H1 (cell line): Measurements from ENCODE around the gene CRISPLD2. TPM values are rescaled to one million over a fixed set of nuclear protein-coding genes. Genes with fewer than 3 reads are reported as not detected.

Experiments used
- CTCF ChIA-PET: fragments of 300-600 bp; sonication (Branson Sonifier 250); formaldehyde crosslinking; loops from one replicate; lab custom pipeline; 2021; ENCODE audit not compliant: partially characterized antibody; lab: Charles Lee
- POLR2A ChIA-PET: fragments of 300-600 bp; sonication (Branson Sonifier 250); formaldehyde crosslinking; loops from one replicate; lab custom pipeline; 2021; ENCODE audit warnings: inconsistent platforms; ENCODE audit not compliant: partially characterized antibody; lab: Charles Lee
- DNase-seq, 2 experiments: peaks; one replicate each; pipeline versions ENCODE4 v3.0.0 to v3.0.0-alpha.2; 2010 to 2022; ENCODE audit warnings: low spot score in 2 of 2, low read depth in 1 of 2, mixed read lengths in 1 of 2
- FAIRE-seq: peaks from 2 replicates; lab custom pipeline; 2011; peaks lifted over from hg19 to GRCh38; lab: Jason Lieb, UNC
- H2AFZ ChIP-seq: 2 replicates; pipeline ENCODE4 v1.8.1; 2012; ENCODE audit warnings: low read length, inconsistent platforms
- H2AK5ac ChIP-seq: 2 replicates; pipeline ENCODE4 v1.6.1; 2013; ENCODE audit warnings: low read depth, low read length
- H2BK120ac ChIP-seq: replicated peaks from 2 replicates; pipeline ENCODE3; 2013; ENCODE audit warnings: low read depth, low read length, inconsistent platforms
- H2BK12ac ChIP-seq: 2 replicates; pipeline ENCODE4 v1.6.1; 2013; ENCODE audit warnings: low read depth, low read length
- H2BK15ac ChIP-seq: 2 replicates; pipeline ENCODE4 v1.6.1; 2013; ENCODE audit warnings: low read length
- H2BK20ac ChIP-seq: 2 replicates; pipeline ENCODE4 v1.6.1; 2013; ENCODE audit warnings: low read length
- H2BK5ac ChIP-seq: 2 replicates; pipeline ENCODE4 v1.6.1; 2013; ENCODE audit warnings: low read depth, low read length
- H3K14ac ChIP-seq: 2 replicates; pipeline ENCODE4 v1.6.1; 2013; ENCODE audit warnings: inconsistent platforms; ENCODE audit not compliant: insufficient read length
- H3K18ac ChIP-seq: 2 replicates; pipeline ENCODE4 v1.6.1; 2013; ENCODE audit warnings: low read length; ENCODE audit errors: extremely low read depth
- H3K23ac ChIP-seq: 2 replicates; pipeline ENCODE4 v1.6.1; 2013; ENCODE audit warnings: inconsistent platforms; ENCODE audit not compliant: insufficient read length
- H3K23me2 ChIP-seq: 2 replicates; pipeline ENCODE4 v1.6.1; 2013; ENCODE audit warnings: low read depth, low read length
- H3K27ac ChIP-seq: 2 replicates; pipeline ENCODE4 v1.6.1; 2011; ENCODE audit warnings: low read depth, low read length, inconsistent platforms
- H3K27me3 ChIP-seq, 4 experiments: replicated peaks in 1 of 4; 1 replicate in 1 of 4; 2 replicates in 3 of 4; pipeline versions ENCODE4 v1.6.1 to v1.8.1; 2011 to 2013; ENCODE audit warnings: low read length in 3 of 4, mild to moderate bottlenecking in 3 of 4, inconsistent platforms in 2 of 4, mixed read lengths in 2 of 4, moderate library complexity in 1 of 4; ENCODE audit not compliant: control insufficient read depth in 3 of 4, insufficient read depth in 3 of 4; ENCODE audit errors: extremely low read depth in 1 of 4
- H3K36me3 ChIP-seq, 4 experiments: 2 replicates each; pipeline versions ENCODE4 v1.6.1 to v1.8.1; 2011 to 2013; ENCODE audit warnings: mild to moderate bottlenecking in 4 of 4, low read length in 3 of 4, moderate library complexity in 2 of 4, control low read depth in 1 of 4, inconsistent platforms in 1 of 4; ENCODE audit not compliant: insufficient read depth in 4 of 4, control insufficient read depth in 2 of 4
- H3K4ac ChIP-seq: replicated peaks from 2 replicates; pipeline ENCODE3; 2013; ENCODE audit warnings: low read length, low read depth, mixed read lengths, inconsistent platforms; ENCODE audit not compliant: insufficient read length
- H3K4me1 ChIP-seq, 4 experiments: replicated peaks in 1 of 4; 1 replicate in 1 of 4; 2 replicates in 3 of 4; pipeline versions ENCODE4 v1.6.1 to v1.8.1; 2011 to 2013; ENCODE audit warnings: low read length in 3 of 4, inconsistent platforms in 2 of 4, mixed read lengths in 1 of 4; ENCODE audit not compliant: insufficient read depth in 4 of 4, control insufficient read depth in 3 of 4
- H3K4me2 ChIP-seq, 2 experiments: 2 replicates each; pipeline versions ENCODE4 v1.6.1 to v1.8.1; 2011 to 2013; ENCODE audit warnings: low read depth in 2 of 2, low read length in 2 of 2, control low read depth in 1 of 2, inconsistent platforms in 1 of 2, mild to moderate bottlenecking in 1 of 2; ENCODE audit not compliant: insufficient read depth in 1 of 2
- H3K4me3 ChIP-seq, 4 experiments: fragments of 200-600, 300-600 bp in 1 of 4; sonication (generic), shearing (Covaris generic), sonication (Bioruptor Twin) in 1 of 4; 2 replicates each; pipeline versions ENCODE4 v1.5.1 to v1.8.1; 2011 to 2016; ENCODE audit warnings: low read length in 4 of 4, low read depth in 3 of 4, control low read depth in 2 of 4, inconsistent platforms in 2 of 4, mild to moderate bottlenecking in 2 of 4, mixed read lengths in 1 of 4, moderate library complexity in 1 of 4; ENCODE audit not compliant: insufficient read depth in 2 of 4; ENCODE audit errors: extremely low read depth in 1 of 4
- H3K56ac ChIP-seq: replicated peaks from 2 replicates; pipeline ENCODE3; 2013; ENCODE audit warnings: low read depth, mild to moderate bottlenecking, mixed read lengths, low read length, inconsistent platforms; ENCODE audit not compliant: insufficient read length
- H3K79me1 ChIP-seq: 2 replicates; pipeline ENCODE4 v1.6.1; 2013; ENCODE audit warnings: low read depth, low read length, control low read depth
- H3K79me2 ChIP-seq, 2 experiments: 2 replicates each; pipeline versions ENCODE4 v1.6.1 to v1.8.1; 2012 to 2013; ENCODE audit warnings: low read length in 2 of 2, mild to moderate bottlenecking in 2 of 2, inconsistent platforms in 1 of 2; ENCODE audit not compliant: insufficient read depth in 2 of 2, control insufficient read depth in 1 of 2
- H3K9ac ChIP-seq, 4 experiments: replicated peaks in 1 of 4; 1 replicate in 1 of 4; 2 replicates in 3 of 4; pipeline versions ENCODE4 v1.6.1 to v1.8.1; 2011 to 2013; ENCODE audit warnings: low read depth in 3 of 4, low read length in 3 of 4, control low read depth in 2 of 4, mild to moderate bottlenecking in 2 of 4, moderate library complexity in 2 of 4, inconsistent platforms in 1 of 4; ENCODE audit errors: extremely low read depth in 1 of 4
- H3K9me3 ChIP-seq, 2 experiments: 2 replicates each; pipeline versions ENCODE4 v1.6.1 to v1.8.1; 2012 to 2013; ENCODE audit warnings: mild to moderate bottlenecking in 2 of 2, moderate library complexity in 2 of 2, control low read depth in 1 of 2, inconsistent platforms in 1 of 2, low read depth in 1 of 2, low read length in 1 of 2, mixed read lengths in 1 of 2; ENCODE audit not compliant: insufficient read depth in 2 of 2
- H4K20me1 ChIP-seq, 2 experiments: replicated peaks in 1 of 2; 2 replicates each; pipeline versions ENCODE3 to v1.8.1; 2011 to 2013; ENCODE audit warnings: inconsistent platforms in 2 of 2, low read length in 2 of 2, mild to moderate bottlenecking in 1 of 2; ENCODE audit not compliant: insufficient read depth in 2 of 2, control insufficient read depth in 1 of 2
- H4K5ac ChIP-seq: 2 replicates; pipeline ENCODE4 v1.6.1; 2013; ENCODE audit warnings: low read length, low read depth, mixed read lengths, inconsistent platforms; ENCODE audit not compliant: insufficient read length
- H4K8ac ChIP-seq: 2 replicates; pipeline ENCODE4 v1.8.0; 2013; ENCODE audit warnings: mild to moderate bottlenecking, moderate library complexity, low read length, inconsistent platforms; ENCODE audit not compliant: insufficient read depth; ENCODE audit errors: extremely low read depth
- H4K91ac ChIP-seq: replicated peaks from 2 replicates; pipeline ENCODE3; 2013; ENCODE audit warnings: low read length, mixed read lengths, inconsistent platforms; ENCODE audit not compliant: insufficient read length
- TBP ChIP-seq: IDR thresholded peaks from 2 replicates; pipeline ENCODE4 v1.6.1; 2011; ENCODE audit warnings: low read depth, low read length, improper control_type of control experiment
- WGBS, 2 experiments: shearing (Covaris generic) in 1 of 2; methylation state at CpG; one replicate each; pipeline versions ENCODE4 v1.1.6 to v1.1.7; 2013 to 2015; ENCODE audit warnings: low lambda C conversion rate in 2 of 2, mixed read lengths in 2 of 2, inconsistent platforms in 1 of 2, low coverage in 1 of 2, missing lambda C conversion rate in 1 of 2; ENCODE audit not compliant: insufficient replicate concordance in 2 of 2, insufficient coverage in 1 of 2, insufficient read length in 1 of 2; ENCODE audit errors: extremely low coverage in 1 of 2, missing lambda C conversion rate in 1 of 2; 5-methylcytosine and 5-hydroxymethylcytosine counted together
- polyA plus RNA-seq, 7 experiments: library from polyadenylated mRNA; depleted of rRNA in 3 of 7; stranded (reverse) in 5 of 7; unstranded in 2 of 7; fragments of >200 nt in 5 of 7; fragments of 200-250 nt in 2 of 7; gene quantifications; 1 replicate in 5 of 7; 2 replicates in 1 of 7; 4 replicates in 1 of 7; pipeline versions ENCODE4 v1.2.1 to v1.2.3, GENCODE V29; 2011 to 2013; ENCODE audit warnings: missing spikeins in 2 of 7, mixed read lengths in 2 of 7
- total RNA-seq: library from RNA; stranded (reverse); fragmentation: NEBNext Ultra II Directional; extraction: Animal tissue kit (Norgen Biotek cat#: 25700); gene quantifications from 2 replicates; pipeline ENCODE4 v1.2.1, GENCODE V29; 2021

CRISPLD2 gene
- total and polyA plus RNA-seq, 2 of the 8 experiments (the other 6 are each of a cell fraction or from before 2014, with no cell fraction given): 2.7 to 5.1 TPM

DNA sequence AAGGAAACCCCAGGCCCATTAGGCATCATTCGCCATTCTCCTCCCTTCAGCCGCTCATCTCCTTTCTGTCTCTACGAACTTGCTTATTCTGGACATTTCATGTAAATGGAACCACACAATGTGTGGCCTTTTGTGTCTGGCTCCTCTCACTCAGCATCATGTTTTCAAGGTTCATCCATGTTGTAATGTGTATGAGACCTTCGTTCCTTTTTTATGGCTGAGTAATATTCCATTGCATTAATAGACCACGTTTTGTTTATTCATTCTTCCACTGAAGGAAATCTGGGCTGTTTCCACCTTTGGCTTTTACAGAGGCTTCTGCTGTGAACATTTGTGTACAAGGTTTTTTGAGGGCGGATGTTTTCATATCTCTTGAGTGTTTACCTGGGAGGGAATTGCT, 3.2 kb downstream of the CRISPLD2 start:
- Histone ChIP-seq H2BK12ac (no peak overlapping the region), H4K5ac (no peak overlapping the region), H2AFZ (no peak overlapping the region), H3K4me1 (peaks cover 0 to 9% (median 4%) of the 10 kb centered on the region in 4 experiments; a peak in 6 of 7 replicates), H3K9me3 (no peaks in the 10 kb centered on the region), H3K18ac (no peak overlapping the region), H3K4me3 (no peak overlapping the region), H2BK15ac (no peak overlapping the region), H3K14ac (no peak overlapping the region), H3K36me3 (no peaks in the 10 kb centered on the region), H3K23ac (no peak overlapping the region), H2BK120ac (no peak overlapping the region), H4K20me1 (no peaks in the 10 kb centered on the region), H3K23me2 (peaks cover 5% of the 10 kb centered on the region; the same call in 1 of the 2 replicates), H2BK20ac (no peak overlapping the region), H3K27ac (no peak overlapping the region), H3K27me3 (peaks cover 5 to 28% (median 21%) of the 10 kb centered on the region in 4 experiments), H2AK5ac (no peak overlapping the region; the same call in 1 of the 2 replicates), H3K4ac (no peak overlapping the region), H3K9ac (no peak overlapping the region), H2BK5ac (no peak overlapping the region), H3K4me2 (no peak overlapping the region), H4K8ac (no peak overlapping the region), H4K91ac (no peak overlapping the region), H3K79me2 (no peaks in the 10 kb centered on the region), H3K56ac (no peak overlapping the region), H3K79me1 (no peaks in the 10 kb centered on the region)
- 88% methylated on average over 6 of the region's 6 CpGs; no CpG with 5 or more reads in 1 of the 2 experiments for WGBS, 2 experiments
- POLR2A ChIA-PET: no interaction called here
- CTCF ChIA-PET: no interaction called here
- DNase-seq (no peak), FAIRE-seq (no peak)
- no peak for TF ChIP-seq TBP
